ENCODE data around the gene RNASE7. TPM values are rescaled to one million over a fixed set of nuclear protein-coding genes. Genes with fewer than 3 reads are reported as not detected.

Gene RNASE7
- total RNA-seq, 4 donors from 2014 or later, result 10.3 to 46.9 (median 35.4) TPM

DNA sequence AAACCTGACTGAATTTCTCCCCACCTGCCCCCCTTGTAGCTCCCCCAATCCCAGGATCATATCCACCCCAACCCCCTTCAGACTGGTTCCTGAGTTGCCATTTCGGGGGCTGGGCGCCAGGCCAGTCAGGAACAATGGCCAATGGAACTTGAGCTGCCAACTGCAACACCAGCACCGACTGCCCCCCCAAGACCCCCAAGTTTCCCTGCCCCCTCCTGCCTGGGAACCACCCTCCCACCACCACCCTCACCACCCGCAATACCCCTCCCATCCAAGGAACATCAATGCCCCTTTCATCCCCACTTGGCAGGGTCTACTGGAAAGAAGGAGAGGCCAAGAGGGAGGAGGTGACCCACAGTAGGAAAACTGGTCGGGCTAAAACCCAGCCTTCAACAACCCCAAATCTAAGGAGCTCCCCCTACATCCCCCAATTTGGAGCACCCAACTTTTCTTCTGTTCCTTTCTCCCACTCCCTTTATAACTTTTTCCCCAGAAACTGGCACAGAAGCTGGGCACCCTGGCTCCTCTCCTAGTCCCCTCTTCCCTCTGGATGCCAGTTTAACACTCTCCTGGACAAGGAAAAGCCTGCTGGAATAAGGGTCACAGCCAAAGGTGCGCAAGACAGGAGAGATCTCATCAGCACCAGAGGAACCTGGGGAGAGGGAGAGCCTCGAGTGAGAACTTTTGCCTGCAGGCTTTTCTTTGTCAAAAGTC is 15.7 kb upstream of the RNASE7 start:
- no peak for DNase-seq (ENCODE audit: low spot score in 2 of 2)
- no peaks in the 10 kb centered on the region for H3K27me3 ChIP-seq
- peaks cover 52% of the 10 kb centered on the region for H3K4me1 ChIP-seq
- H3K36me3 ChIP-seq, result peaks cover 4% of the 10 kb centered on the region
- peak overlapping the region; percentile 86 for H3K4me3 ChIP-seq
- H3K9me3 ChIP-seq, result no peaks in the 10 kb centered on the region
- no peak for TF ChIP-seq POLR2A (IDR thresholded peaks at IDR 0.05)
- no peak for TF ChIP-seq EP300 (IDR thresholded peaks at IDR 0.05)
- TF ChIP-seq POLR2AphosphoS5 (IDR thresholded peaks at IDR 0.05), result no peak
- TF ChIP-seq, protein P1, sequence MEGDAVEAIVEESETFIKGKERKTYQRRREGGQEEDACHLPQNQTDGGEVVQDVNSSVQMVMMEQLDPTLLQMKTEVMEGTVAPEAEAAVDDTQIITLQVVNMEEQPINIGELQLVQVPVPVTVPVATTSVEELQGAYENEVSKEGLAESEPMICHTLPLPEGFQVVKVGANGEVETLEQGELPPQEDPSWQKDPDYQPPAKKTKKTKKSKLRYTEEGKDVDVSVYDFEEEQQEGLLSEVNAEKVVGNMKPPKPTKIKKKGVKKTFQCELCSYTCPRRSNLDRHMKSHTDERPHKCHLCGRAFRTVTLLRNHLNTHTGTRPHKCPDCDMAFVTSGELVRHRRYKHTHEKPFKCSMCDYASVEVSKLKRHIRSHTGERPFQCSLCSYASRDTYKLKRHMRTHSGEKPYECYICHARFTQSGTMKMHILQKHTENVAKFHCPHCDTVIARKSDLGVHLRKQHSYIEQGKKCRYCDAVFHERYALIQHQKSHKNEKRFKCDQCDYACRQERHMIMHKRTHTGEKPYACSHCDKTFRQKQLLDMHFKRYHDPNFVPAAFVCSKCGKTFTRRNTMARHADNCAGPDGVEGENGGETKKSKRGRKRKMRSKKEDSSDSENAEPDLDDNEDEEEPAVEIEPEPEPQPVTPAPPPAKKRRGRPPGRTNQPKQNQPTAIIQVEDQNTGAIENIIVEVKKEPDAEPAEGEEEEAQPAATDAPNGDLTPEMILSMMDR (IDR thresholded peaks at IDR 0.05), result no peak
- 54% methylated on average over 7 of the region's 7 CpGs for WGBS
- peak overlapping the region; percentile 94 for H3K27ac ChIP-seq

DNA sequence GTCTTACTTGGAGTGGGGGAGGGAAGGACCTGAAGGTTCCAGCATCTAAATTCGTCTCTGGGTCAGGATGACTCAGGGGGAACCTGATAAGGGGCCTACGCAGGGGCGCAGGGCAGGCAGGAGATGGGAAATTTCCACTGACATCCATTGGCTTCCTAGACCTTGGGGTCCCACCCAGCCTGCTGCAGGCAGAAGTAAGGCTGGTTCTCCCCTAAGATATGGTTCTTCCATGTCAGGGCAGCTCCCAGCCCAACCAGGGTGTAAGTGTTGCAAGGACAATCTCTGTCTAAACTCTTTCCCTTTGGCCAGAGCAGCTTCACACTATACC is 15.2 kb upstream of the RNASE7 start:
- Histone ChIP-seq H3K27ac (peak overlapping the region; percentile 94), H3K4me1 (peaks cover 47% of the 10 kb centered on the region), H3K27me3 (no peaks in the 10 kb centered on the region), H3K9me3 (no peaks in the 10 kb centered on the region), H3K4me3 (no peak overlapping the region), H3K36me3 (no peaks in the 10 kb centered on the region)
- WGBS, result 44% methylated on average over 3 of the region's 3 CpGs
- DNase-seq (ENCODE audit: low spot score in 2 of 2), result no peak
- TF ChIP-seq, protein P1 (IDR thresholded peaks at IDR 0.05), result no peak
- TF ChIP-seq POLR2A (IDR thresholded peaks at IDR 0.05), result no peak
- TF ChIP-seq POLR2AphosphoS5 (IDR thresholded peaks at IDR 0.05), result no peak
- TF ChIP-seq EP300 (IDR thresholded peaks at IDR 0.05), result no peak

DNA sequence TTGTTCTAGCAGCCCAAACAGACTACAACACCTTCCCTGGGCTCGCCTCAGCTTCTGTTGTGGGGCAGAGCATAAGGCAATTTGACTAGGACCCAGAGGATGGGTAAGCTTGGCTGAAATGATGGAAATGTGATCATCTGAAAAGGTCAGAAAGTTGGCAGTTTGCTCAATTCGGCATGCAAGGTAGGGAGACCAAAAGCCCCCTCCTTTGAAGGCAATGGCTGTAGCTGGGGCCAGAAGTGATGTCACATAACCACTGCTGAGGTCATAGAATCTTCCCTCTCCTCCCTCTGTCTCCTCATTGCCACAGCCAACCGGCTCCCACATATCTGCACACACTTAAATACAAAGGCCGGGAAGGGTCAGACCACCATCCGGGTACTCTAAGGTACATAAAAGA is 12.2 kb upstream of the RNASE7 start, which contains the start of gene TPPP2:
TPPP2 (plus strand) TSS at position 301 of the 400 bp plus-strand sequence. CDS start 365 bp downstream, outside the sequence.
- Histone ChIP-seq H3K4me3 (no peak within 1 kb of the TSS), H3K4me1 (peaks cover 20% of the 10 kb centered on the region), H3K27me3 (no peaks in the 10 kb centered on the region), H3K9me3 (no peaks in the 10 kb centered on the region), H3K27ac (no peak within 1 kb of the TSS), H3K36me3 (no peaks in the 10 kb centered on the region)
- WGBS, result 94% methylated on average over 5 of the region's 5 CpGs
- no peak for TF ChIP-seq POLR2A (IDR thresholded peaks at IDR 0.05)
- no peak for TF ChIP-seq POLR2AphosphoS5 (IDR thresholded peaks at IDR 0.05)
- TF ChIP-seq, protein P1 (IDR thresholded peaks at IDR 0.05), result no peak
- TF ChIP-seq EP300 (IDR thresholded peaks at IDR 0.05), result no peak
- DNase-seq (ENCODE audit: low spot score in 2 of 2), result no peak

DNA sequence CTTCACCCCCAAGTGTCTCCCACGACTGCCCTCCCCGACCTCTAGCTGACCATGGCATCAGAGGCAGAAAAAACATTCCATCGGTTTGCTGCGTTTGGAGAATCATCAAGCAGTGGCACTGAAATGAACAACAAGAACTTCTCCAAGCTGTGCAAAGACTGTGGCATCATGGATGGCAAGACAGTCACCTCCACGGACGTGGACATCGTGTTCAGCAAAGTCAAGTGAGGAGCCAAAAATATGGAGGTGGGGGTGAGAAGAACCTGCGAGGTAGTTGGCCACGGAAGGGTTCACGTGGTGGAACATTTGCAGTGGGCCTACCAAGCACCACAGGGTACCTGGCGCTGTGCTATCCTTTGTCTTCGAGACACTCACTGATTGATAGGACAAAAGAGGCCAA is 11.6 kb upstream of the RNASE7 start:
- no peak for DNase-seq (ENCODE audit: low spot score in 2 of 2)
- TF ChIP-seq, protein P1 (IDR thresholded peaks at IDR 0.05), result no peak
- TF ChIP-seq EP300 (IDR thresholded peaks at IDR 0.05) (no peak), POLR2A (IDR thresholded peaks at IDR 0.05) (no peak), POLR2AphosphoS5 (IDR thresholded peaks at IDR 0.05) (no peak)
- WGBS, result 86% methylated on average over 12 of the region's 12 CpGs
- Histone ChIP-seq H3K27ac (no peak overlapping the region), H3K27me3 (no peaks in the 10 kb centered on the region), H3K9me3 (no peaks in the 10 kb centered on the region), H3K4me3 (no peak overlapping the region), H3K4me1 (peaks cover 14% of the 10 kb centered on the region), H3K36me3 (no peaks in the 10 kb centered on the region)

DNA sequence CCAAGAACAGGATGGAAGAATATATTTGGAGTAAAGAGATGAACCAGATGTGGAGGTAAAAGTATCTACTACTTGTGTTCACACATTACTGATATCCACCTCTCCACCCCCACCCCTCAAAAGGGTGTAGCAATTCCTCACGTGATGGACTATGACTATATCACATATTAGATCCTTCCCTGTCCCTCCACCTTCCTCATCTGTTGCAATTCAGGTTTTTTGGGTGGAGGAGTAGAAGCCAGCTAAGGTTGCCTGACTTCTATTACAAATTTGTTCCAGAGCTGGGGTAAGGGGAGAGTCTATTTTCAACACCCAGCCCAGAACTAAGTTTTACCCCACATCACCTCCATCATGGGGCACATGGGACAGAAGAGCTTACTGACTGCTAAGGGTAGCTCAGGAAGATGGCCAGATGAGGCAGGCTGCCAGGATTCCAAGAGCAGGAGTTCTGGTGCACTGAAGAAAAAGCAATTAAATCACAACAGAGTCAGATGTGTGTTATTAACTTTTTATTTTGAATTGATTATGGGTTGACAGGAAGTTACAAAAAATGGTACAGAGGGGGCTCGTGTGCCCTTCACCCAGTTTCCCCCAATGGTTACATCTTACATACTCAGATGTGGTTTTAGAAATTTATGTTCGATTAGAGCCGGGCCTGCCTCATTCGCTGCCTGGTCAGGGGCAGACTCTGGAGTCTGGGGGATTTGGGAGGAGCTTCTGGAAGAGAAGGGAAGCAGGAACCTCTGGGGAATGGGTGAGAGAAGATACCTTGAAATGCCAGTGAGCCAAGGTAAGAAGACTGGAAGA is 9.6 kb upstream of the RNASE7 start:
- 82% methylated on average over 5 of the region's 5 CpGs for WGBS
- H3K4me1 ChIP-seq, result no peaks in the 10 kb centered on the region
- DNase-seq (ENCODE audit: low spot score in 2 of 2), result no peak
- H3K27me3 ChIP-seq, result no peaks in the 10 kb centered on the region
- no peaks in the 10 kb centered on the region for H3K36me3 ChIP-seq
- TF ChIP-seq POLR2A (IDR thresholded peaks at IDR 0.05) (no peak), EP300 (IDR thresholded peaks at IDR 0.05) (no peak), POLR2AphosphoS5 (IDR thresholded peaks at IDR 0.05) (no peak)
- TF ChIP-seq, protein P1 (IDR thresholded peaks at IDR 0.05), result no peak
- H3K4me3 ChIP-seq, result no peak overlapping the region
- no peaks in the 10 kb centered on the region for H3K9me3 ChIP-seq
- no peak overlapping the region for H3K27ac ChIP-seq

All from suprapubic skin (tissue), 4 donors.